Fibroblast of skin of left biceps (primary cell): ENCODE measurements around the gene TMEM138.

Experiments used
- DNase-seq, 2 experiments: peaks; one replicate each; pipeline ENCODE4 v3.0.0-alpha.2; 2013; ENCODE audit warnings: low read depth in 2 of 2

Gene TMEM138

DNA sequence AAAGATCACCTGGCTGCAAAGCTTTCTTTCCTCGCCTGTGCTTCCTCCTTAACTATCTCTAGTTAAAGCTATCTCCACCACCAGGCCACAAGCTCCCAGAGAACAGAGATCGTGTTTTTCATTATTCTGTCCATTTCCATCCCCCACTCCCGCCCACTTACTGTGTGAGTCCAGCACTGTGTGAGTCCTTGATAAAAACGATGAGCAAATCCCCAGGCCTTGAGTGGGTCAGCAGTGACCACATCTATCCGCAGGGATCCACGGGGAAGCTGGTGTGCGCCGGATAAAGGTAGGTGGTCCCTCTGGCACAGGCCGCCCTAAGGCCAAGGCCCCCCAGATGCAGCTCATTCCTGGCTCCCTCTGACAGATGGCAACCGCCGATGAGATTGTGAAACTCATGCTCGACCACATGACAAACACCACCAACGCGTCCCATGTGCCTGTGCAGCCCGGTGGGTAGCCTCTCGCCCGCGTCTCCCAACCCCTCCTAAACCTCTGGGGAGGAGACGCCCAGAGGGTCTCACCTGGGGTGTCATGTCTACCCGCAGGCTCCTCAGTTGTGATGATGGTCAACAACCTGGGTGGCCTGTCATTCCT lies 19.9 kb upstream of the TMEM138 start:
- DNase-seq: no peak

DNA sequence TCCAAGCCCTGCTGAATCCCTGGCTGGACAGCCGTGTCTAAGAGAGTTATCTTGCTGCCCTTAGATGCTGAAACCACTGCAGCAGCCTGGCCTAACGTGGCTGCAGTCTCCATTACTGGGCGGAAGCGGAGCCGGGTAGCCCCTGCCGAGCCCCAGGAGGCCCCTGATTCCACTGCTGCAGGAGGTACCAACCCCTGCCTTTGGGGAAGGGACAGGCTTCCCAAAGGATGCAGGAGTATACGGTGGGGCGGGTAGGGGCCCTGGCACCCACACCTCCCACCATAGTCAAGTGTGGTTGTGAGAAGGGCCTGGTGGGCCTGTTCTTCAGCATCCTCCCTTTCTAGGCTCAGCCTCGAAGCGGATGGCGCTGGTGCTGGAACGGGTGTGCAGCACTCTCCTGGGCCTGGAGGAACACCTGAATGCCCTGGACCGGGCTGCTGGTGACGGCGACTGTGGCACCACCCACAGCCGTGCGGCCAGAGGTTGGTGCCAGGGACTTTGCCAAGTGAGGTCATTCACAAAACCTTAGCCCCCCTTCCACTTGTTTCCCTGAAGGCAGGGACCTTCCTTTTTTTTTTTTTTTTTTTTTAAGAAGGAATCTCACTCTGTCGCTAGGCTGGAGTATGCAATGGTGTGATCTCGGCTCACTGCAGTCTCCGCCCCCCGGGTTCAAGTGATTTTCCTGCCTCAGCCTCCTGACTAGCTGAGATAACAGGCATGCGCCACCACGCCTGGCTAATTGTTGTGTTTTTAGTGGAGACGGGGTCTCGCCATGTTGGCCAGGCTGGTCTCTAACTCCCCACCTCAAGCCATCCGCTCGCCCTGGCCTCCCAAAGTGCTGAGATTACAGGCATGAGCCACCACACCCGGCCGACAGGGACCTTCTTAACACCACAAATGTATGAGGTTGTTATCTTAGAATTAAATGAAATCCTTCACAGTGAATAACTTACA lies 18.1 kb upstream of the TMEM138 start:
- no peak for DNase-seq

DNA sequence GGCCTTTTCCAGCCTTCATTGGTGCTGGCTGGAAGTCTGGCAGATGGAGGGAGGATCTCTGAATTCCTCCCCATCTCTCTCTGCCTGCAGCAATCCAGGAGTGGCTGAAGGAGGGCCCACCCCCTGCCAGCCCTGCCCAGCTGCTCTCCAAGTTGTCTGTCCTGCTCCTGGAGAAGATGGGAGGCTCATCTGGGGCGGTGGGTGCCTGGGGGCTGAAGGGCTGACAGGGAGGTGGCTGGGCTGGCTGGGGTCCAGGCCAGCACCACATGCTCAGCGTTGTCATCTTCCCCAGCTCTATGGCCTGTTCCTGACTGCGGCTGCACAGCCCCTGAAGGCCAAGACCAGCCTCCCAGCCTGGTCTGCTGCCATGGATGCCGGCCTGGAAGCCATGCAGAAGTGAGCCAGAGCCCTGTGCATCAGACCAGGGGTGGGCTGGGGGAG lies 17.0 kb upstream of the TMEM138 start:
- no peak for DNase-seq

DNA sequence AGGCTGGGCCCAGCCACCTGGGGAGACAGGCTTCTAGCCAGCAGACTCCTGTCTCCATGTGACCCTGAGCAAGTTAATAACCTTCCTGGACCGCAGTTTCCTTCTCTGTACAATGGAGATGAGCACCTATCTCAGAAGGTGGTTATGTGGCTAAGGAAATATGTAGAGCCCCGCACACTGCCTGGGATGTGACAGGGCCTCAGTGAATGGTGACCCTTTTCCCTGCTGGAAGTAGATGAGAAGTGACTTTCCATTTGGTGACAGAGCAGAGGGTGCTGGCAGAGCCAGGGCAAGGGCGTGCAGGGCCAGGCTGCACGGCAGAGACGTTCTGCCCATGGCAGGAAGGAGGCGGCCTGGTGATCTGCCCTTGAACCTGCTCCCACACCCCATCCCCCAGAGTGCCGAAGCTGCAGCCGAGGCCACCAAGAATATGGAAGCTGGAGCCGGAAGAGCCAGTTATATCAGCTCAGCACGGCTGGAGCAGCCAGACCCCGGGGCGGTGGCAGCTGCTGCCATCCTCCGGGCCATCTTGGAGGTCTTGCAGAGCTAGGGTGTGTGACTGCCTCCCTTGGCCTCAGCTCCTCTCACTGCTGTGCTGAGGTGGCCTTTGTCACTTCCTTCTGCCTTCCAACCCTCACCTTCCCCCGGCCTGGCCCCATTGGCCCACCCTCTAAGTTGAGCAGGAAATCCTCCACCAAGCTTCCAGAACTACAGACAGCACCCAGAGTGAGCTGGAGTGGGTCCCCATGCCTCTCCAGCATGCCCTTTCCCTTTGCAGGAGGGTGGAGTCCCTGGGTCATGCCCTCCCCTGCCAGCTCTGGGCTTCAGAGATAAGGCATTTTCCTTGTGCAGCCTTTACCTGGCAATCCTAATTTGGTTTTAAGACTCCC lies 16.0 kb upstream of the TMEM138 start:
- DNase-seq: no peak

DNA sequence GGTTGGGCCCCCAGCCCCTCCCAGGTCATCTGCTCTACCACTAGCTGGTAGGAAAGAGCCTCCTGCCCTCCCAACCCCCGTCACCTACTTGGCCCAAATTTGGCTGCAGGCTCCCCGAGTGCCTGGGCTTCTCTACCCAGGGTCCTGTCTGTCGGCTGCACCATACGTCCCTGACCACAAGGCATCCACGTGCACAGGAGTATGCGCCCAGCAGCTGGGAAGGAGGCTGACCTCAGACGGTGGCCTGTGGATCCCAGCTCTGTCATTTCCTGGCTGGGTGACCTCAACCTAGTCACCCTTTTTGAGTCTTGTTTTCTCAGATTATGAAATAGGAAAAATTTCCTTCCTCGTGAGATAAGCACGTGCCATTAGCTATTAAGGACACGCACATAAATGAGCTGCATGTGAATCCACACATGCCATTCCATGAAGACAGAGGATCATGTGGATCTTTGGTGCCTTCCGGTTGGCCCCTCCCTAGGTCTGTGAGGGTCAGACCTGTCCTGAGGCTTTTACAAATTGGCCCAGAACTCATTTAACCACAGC lies 14.2 kb upstream of the TMEM138 start:
- no peak for DNase-seq

DNA sequence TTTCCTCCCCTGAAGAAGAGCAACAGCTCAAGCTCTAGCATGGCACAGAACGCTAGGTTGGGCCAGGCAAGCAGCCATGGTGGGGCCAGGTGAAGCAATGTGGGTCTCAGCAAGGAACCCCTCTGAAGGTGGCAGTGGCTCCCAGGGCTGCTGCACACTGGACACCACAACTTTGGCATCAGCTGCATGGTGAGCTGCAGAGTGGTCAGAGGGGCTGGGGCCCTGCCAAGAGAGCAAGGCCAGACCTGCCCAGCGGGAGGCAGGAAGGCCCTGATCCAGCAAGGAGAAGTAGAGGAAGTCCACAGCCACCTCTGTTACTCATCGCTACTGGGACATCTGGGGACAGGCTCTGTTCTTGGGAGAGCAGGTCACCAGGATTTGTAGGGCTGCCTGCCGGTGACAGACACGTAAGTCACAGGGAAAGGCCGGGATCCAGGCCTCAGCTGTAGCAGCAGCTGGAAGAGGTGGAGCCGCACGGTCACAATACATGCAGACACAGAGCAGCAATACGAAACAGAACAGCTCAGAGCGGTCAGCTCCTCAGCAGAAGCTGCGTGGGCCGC lies 12.9 kb upstream of the TMEM138 start:
- no peak for DNase-seq

DNA sequence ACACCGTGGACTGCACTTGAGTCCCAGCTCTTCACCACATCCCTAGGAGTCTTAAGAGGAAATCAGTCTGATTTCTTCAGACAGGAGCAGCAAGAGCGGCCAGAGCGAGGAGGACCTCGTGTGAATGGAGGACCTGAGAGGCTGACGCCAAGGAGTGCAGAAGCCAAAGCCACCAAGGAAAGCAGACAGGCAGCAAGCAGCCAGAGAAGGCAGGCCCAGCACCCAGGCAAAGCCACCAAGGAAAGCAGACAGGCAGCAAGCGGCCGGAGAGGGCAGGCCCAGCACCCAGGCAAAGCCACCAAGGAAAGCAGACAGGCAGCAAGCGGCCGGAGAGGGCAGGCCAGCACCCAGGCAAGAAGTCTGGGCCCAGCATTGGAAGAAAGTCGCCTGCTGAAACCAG lies 12.3 kb upstream of the TMEM138 start:
- no peak for DNase-seq

DNA sequence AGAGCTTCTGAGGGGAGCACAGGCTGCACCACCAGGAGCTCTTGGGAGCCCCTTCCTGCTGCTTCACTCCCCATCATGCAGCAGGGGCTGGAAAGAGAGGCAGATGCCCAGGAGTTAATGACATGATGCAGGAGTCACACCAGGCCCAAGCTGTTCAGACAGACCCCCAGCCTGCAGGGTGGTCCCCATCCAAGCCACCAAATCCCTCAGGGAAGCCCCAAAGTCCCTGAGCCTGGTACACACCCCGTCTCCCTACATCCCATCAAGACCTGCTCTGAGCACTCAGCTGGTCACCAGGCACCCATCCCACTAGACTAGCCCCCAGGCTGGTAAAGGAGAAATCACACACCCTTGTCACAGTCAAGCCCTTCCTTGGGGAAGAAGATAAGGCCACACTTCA lies 11.8 kb upstream of the TMEM138 start:
- no peak for DNase-seq

DNA sequence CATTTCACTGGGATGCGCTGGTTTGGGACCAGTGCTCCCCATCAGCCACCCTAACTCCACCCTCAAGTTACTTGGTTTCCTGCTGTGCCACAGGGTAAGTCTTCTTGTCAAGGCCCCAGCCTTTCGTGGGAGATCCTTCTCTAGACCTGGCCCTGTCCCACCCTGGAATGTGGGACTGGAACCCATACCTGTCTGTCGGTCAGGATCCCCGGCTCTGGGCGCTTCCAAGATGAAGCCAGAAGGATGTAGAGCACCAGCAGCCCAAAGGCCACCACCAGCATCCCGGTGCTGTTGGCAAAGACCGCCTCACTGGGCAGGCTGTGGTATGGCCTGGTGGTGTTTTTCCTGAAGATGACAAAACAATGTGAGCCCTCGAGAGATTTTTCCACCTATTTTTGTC lies 11.4 kb upstream of the TMEM138 start:
- DNase-seq: no peak

DNA sequence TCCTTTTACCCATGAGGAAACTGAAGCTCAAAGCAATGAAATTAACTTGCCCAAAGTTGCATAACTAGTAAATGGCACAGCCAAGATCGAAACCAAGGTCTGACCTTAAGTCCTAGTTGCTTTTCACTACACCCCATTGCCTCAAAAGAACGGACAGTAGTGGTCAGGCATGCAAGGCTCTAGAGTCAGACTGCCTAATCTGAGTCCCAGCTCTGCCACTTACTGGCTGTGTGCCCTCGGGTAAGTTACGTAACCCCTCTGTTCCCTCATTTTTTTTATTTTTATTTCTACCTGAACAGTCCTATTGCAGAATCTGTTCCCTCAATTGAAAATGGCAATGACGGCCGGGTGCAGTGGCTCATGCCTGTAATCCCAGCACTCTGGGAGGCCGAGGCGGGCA lies 10.1 kb upstream of the TMEM138 start:
- no peak for DNase-seq

DNA sequence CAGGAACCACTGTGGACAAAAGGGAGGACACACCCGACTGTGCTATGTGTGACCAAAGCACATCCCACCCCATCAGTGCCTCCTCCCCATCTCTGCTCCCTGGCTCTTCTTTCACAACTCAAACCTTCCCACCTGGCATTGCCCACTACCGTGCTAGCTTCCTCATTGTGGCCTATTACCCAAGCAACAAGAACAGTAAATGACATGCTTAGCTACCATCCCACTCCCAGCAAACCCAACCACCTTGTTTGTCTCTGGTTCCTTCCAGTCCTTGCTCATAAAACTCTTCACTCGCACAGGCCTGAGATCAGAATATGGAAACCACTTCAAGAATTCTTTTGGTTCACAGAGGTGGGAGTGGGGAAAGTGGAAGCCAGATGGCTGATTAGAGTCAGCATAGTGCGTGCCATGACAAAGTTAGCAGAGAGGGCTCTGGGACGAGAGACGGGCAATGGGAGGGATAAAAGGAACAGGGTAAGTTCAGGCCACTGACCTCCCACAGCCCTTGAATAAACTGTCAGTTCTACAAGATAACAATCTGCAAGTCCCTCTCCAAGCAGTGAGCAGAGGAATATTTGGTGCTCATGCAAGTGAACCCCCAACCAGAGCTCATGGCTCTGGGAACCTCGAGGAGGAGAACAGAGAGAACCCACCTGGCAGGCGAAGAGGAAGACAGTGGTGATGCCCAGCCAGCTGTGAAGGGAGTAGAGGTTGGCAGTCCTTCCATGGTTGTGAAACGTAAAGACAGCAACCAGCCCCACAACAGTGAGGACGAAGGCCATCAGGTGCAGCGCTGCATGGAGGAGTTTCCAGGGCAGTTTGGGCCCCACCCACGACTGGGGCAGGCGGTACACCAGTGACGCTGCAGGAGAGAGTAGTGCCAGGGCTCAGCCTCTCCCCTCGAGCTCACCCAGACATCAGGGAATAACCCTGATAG lies 8.8 kb upstream of the TMEM138 start:
- no peak for DNase-seq

DNA sequence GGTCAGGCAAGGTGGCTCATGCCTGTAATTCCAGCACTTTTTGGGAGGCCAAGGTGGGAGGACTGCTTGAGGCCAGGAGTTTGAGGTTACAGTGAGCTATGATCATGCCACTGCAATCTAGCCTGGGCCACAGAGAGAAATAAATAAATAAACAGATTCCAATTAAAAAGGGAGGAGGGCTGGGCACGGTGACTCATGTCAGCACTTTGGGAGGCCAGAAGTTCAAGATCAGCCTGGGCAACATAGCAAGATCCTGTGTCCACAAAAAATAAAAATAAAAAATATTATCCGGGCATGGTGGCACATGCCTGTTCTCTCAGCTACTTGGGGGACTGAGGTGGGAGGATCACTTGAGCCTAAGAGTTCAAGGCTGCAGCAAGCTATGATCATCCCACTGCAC lies 8.0 kb upstream of the TMEM138 start:
- no peak for DNase-seq

DNA sequence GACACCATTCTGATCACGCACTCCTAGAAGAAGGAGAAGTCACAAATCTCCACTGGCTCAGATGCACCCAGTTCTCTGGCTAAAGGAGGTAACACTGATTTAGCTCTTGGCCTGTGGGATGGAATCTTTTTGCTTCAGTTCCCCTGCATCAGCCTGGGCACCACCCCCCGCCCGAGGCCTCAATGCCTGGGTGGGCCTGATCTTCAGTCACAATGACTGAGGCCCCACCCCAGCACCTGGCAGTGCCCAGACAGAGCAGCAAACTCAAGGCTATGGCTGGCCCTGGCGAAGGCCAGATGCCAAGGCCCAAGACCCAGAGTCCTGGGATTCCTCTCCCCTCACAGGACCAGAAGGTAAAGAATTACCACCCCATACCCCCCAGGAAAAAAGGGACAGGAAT lies 5.5 kb upstream of the TMEM138 start:
- no peak for DNase-seq

DNA sequence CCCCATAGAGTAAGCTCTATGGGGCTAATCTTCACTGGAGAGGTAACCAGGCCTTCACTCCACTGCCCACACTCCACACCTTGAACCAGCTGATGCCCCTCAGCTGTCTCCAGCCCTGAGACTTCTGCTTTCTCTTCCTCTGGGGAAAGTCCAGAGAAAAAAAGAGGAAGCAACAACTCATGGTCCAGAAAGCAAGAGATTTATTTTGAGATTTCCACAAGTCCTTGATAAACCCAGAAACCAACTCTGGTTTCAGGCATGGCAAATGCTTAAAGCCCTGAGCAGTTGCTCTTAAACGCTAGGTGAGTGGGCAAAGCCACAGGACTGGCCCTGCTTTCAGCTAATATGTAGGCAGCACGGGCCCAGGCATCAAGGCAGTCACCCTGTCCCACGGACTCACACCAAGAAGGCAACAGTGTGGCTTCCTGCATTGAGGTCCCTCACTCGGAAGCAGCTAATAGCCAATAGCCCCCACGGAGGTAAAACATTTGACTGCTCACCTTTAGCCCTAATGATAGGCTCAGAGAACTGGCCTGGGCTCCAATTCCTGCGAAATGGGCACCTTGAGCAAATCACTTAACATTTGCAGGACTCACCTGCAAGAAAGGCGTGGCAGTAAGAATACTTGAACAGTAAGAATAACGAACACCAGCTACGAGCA lies 4.8 kb upstream of the TMEM138 start:
- DNase-seq: no peak

DNA sequence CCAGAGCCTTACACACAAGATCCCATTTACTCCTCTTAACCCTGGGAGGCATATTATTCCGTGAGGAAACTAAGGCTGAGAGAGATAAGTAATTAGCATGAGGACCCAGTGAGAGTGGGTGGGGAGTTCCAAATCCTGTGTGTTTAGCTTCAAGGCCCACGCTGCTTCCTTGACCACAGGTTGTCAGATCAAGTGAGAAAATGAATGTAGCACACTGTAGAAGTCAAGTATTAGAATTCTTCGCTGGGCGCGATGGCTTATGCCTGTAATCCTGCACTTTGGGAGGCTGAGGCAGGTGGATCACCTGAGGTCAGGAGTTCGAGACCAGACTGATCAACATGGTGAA lies 4.3 kb upstream of the TMEM138 start:
- no peak for DNase-seq

DNA sequence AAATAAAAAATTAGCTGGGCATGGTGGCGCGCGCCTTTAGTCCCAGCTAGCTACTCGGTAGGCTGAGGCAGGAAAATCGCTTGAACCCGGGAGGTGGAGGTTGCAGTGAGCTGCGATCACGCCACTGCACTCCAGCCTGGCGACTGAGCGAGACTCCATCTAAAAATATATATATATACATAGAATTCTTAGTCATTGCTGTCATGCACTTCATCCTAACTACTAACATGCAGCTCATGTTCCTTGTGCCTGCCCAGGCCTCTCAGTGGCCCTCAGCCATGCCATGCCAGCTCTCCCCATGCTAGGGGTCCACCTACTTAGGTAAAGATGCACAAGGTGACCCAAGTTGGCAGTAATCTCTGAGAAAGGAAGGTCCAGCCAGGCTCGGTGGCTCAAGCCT lies 3.6 kb upstream of the TMEM138 start:
- DNase-seq: no peak

DNA sequence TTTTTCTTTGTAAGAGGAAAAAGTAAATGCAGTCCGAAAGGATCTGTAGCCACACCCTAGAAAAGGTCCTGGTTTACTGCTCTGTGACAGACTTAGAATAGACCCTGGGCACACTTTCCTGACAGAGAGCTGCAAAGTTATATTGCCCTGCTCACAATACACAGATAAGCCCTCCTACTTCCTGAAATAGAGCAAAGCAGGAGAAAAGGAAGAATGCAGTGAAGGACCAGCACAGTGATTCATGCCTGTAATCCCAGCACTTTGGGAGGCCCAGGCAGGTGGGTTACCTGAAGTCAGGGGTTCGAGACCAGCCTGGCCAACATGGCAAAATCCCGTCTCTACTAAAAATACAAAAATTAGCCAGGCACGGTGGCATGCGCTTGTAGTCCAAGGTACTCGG lies 2.7 kb upstream of the TMEM138 start:
- DNase-seq: no peak

DNA sequence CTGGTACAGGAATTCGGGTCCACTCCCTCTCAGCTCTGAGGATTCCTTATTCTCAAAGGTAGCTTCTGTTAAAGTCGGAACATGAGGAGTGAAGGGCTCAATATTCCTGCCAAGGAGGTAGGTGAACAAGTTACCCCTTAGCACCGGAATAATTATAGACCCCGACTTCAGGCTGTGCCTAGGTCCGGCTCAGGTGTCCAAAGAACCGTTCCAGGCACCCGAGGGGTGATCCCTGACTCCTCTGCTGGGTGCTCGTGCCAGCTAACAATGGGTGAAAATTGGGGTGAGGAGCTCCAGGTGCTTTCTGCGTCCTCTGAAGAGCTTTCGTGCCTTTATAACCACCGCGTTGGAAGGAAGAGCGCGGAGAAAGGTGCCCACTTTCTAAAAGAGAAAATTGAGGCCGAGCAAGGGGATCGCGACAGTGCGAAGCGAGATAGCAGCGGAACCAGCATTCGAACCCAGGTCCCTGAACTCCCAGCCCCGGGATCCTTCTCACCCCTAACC lies 885 bp upstream of the TMEM138 start:
- no peak for DNase-seq

DNA sequence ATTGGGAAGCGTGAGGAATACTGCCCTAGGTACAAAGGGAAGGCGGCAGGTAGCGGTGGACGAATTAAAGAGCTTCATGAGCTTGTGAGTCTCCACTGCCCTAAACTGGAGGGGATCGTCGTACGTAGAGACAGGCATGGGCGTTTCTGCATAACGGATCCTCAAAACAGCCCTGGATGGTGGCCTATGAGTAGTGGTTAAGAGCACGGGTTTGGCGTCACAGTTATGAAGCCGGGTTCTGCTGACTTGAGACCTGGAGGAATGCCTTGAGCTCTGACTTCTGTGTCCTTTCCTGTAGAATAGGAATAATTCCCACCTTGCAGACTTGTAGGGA lies 335 bp downstream of the TMEM138 start:
- no peak for DNase-seq

DNA sequence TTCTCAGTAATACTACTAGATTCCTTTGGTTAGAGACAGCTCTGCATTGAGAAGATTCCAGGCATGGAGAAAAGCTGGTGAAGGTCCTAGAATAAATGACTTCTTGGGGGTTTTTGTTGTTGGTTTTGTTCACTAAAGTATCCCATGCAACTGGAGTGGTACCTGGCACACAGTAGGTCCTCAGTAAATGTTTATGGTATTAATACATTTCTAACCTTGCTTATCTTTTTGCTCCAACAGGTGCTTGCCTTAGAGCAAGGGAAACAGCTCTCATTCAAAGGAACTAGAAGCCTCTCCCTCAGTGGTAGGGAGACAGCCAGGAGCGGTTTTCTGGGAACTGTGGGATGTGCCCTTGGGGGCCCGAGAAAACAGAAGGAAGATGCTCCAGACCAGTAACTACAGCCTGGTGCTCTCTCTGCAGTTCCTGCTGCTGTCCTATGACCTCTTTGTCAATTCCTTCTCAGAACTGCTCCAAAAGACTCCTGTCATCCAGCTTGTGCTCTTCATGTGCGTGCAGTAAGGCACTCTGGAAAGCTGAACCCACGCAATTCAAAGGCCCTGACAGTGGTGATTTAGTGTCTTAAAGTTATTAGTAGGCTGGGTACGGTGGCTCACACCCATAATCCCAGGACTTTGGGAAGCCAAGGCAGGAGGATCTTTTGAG lies 2.0 kb downstream of the TMEM138 start:
- no peak for DNase-seq
